Right cardiac atrium (tissue), 5 donors: ENCODE results near the gene ZNF311. TPM values are rescaled to one million over a fixed set of nuclear protein-coding genes. Genes with fewer than 3 reads are reported as not detected.
"Not testable (repeated sequence)": the region's sequence is repeated elsewhere in the genome, so short reads cannot be mapped to it uniquely, and the experiment has no call there.

ENCODE experiments used
- ATAC-seq, 2 donors: fragments of 200-7000 bp; cut with Tn5 transposase; one replicate each; pipeline versions ENCODE4 v1.8.0 to v1.9.1; 2020; ENCODE audit warnings: moderate library complexity in 2 of 2, mild to moderate bottlenecking in 1 of 2
- DNase-seq, 3 donors: peaks; one replicate each; pipeline ENCODE4 v3.0.0-alpha.2; 2020
- H3K27ac ChIP-seq: one replicate; pipeline ENCODE4 v1.5.1; 2013; ENCODE audit warnings: mild to moderate bottlenecking, low read length, control low read depth, moderate library complexity
- H3K27me3 ChIP-seq: one replicate; pipeline ENCODE4 v1.6.1; 2013; ENCODE audit not compliant: control insufficient read depth, insufficient read depth
- H3K4me1 ChIP-seq: one replicate; pipeline ENCODE4 v1.6.1; 2013; ENCODE audit warnings: low read length; ENCODE audit not compliant: control insufficient read depth, insufficient read depth
- H3K4me3 ChIP-seq: one replicate; pipeline ENCODE4 v1.5.1; 2013; ENCODE audit warnings: low read length, control low read depth
- H3K9me3 ChIP-seq: one replicate; pipeline ENCODE4 v1.6.1; 2013; ENCODE audit warnings: low read length; ENCODE audit not compliant: control insufficient read depth
- WGBS: extraction: QIAGEN DNeasy Blood & Tissue Kit; methylation state at CpG from one replicate; pipeline ENCODE4 v1.1.7; 2013; 5-methylcytosine and 5-hydroxymethylcytosine counted together
- intact Hi-C, 4 donors: fragments of 100-400 bp; cut with DNase I; formaldehyde crosslinking; loops; one replicate each; pipeline versions ENCODE4 v1.11.0 to v1.14.0; 2022 to 2023
- polyA plus RNA-seq: library from polyadenylated mRNA; stranded (reverse); fragments of 200-250 nt; gene quantifications from one replicate; pipeline ENCODE4 v1.2.3, GENCODE V29; 2013
- total RNA-seq, 4 donors: library from RNA; stranded (reverse); fragmentation: NEBNext Ultra II Directional; extraction: Animal tissue kit (Norgen Biotek cat#: 25700); gene quantifications; one replicate each; pipeline ENCODE4 v1.2.1, GENCODE V29; 2021
- donor health status: healthy with polysubstance abuse.
- donor health status: DM: no; HTN: yes; CAD: no.
- donor health status: DM: no; HTN: no; CAD: no.
- donor health status: DM: no; HTN: yes; CAD: no; lungs with severe emphysema.
- donor health status: DM: yes; HTN: yes; CAD: no.

The ZNF311 gene
- total and polyA plus RNA-seq, 5 donors, result 0.36 to 0.63 (median 0.56) TPM

DNA sequence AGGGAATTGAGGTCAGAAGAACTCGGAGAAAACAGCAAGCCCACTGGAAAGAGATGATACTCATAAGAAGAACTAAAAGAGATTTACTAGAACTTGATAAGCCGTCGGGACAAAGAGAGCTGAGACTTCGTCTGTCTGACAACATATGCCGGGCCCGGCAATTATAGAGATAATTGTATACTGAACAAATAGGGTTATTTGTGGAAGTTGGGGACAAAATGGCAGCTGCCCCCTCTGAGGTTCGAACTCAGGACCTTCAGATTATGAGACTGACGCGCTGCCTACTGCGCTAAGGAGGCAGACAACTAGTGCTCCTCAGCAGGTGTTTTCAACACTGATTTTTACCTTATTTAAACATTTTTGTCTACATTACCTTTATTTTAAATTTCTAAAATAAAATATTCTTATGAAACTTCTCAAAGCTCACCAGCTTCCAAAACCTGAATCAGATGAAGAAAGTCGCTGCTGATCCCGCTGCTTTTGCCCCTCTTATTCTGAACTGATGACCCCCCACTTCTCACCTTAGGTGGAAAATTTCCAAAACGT, 52.0 kb downstream of the ZNF311 start:
- Histone ChIP-seq H3K9me3 (no peaks in the 10 kb centered on the region), H3K4me3 (peak overlapping the region; percentile 74), H3K27me3 (no peaks in the 10 kb centered on the region), H3K4me1 (no peaks in the 10 kb centered on the region), H3K27ac (no peak overlapping the region)
- DNase-seq (peak in 1 of 3 donors; percentile 60), ATAC-seq (peak; percentile 76 to 81)
- intact Hi-C loops, result no loop called here
- 15% methylated on average over 13 of the region's 13 CpGs for WGBS

- not testable (repeated sequence) for H3K9me3 ChIP-seq, H3K27ac ChIP-seq, H3K27me3 ChIP-seq, H3K4me3 ChIP-seq, ATAC-seq, H3K4me1 ChIP-seq, DNase-seq
- 96% methylated on average over 41 of the region's 41 CpGs for WGBS
- intact Hi-C loops, result loop anchor here in 1 of 4 donors (10.0 kb wide), 1 partner anchor 85 kb away; no protein-coding TSS in a partner anchor
These were observed 55.4 kb downstream of the ZNF311 start for GRCh38 chr6:28949656-28950195.

DNA sequence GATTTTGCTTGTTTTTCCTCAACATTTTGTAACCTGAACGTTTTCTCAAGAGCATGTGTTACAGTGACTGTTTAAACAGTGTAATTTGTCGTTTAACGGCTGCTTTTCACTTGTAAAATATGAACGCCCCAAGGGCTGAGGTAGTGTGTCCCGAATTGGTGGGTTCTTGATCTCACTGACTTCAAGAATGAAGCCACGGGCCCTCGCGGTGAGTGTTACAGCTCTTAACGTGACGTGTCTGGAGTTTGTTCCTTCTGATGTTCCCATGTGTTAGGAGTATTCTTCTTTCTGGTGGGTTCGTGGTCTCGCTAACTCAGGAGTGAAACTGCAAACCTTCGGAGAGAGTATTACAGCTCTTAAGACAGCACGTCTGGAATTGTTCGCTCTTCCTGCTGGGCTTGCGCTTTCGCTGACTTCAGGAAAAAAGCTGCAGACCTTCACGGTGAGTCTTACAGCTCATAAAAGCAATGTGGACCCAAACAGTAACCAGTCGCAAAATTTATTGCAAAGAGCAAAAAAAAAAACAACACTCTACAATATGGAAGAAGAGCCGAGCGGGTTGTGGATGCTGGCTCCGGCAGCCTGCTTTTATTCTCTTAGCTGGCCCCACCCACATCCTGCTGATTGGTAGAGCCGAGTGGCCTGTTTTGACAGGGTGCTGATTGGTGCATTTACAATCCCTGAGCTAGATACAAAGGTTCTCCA, 56.2 kb downstream of the ZNF311 start:
- WGBS, result 87% methylated on average over 23 of the region's 23 CpGs
- intact Hi-C loops, result loop anchor here in 1 of 4 donors (10.0 kb wide), 1 partner anchor 84 kb away; no protein-coding TSS in a partner anchor
- H3K27me3 ChIP-seq, result no peaks in the 10 kb centered on the region
- no peak overlapping the region for H3K27ac ChIP-seq
- H3K4me1 ChIP-seq, result no peaks in the 10 kb centered on the region
- H3K9me3 ChIP-seq, result no peaks in the 10 kb centered on the region
- DNase-seq (no peak), ATAC-seq (no peak)
- H3K4me3 ChIP-seq, result no peak overlapping the region

GRCh38 chr6:28947831-28948270, 57.3 kb downstream of the ZNF311 start:
- Histone ChIP-seq H3K4me3 (no peak overlapping the region), H3K27me3 (no peaks in the 10 kb centered on the region), H3K9me3 (no peaks in the 10 kb centered on the region), H3K27ac (no peak overlapping the region), H3K4me1 (no peaks in the 10 kb centered on the region)
- intact Hi-C loops, result loop anchor here in 1 of 4 donors (10.0 kb wide), 1 partner anchor 83 kb away; no protein-coding TSS in a partner anchor
- no peak for DNase-seq
- ATAC-seq, result no peak
- 93% methylated on average over 1 of the region's 1 CpG for WGBS

GRCh38 chr6:28947067-28947765, 57.9 kb downstream of the ZNF311 start:
- Histone ChIP-seq H3K9me3 (no peaks in the 10 kb centered on the region), H3K27me3 (no peaks in the 10 kb centered on the region), H3K4me1 (no peaks in the 10 kb centered on the region), H3K4me3 (no peak overlapping the region), H3K27ac (no peak overlapping the region)
- no peak for ATAC-seq
- intact Hi-C loops, result loop anchor here in 1 of 4 donors (10.0 kb wide), 1 partner anchor 82 kb away; no protein-coding TSS in a partner anchor
- DNase-seq, result no peak
- WGBS, result 80% methylated on average over 6 of the region's 6 CpGs

DNA sequence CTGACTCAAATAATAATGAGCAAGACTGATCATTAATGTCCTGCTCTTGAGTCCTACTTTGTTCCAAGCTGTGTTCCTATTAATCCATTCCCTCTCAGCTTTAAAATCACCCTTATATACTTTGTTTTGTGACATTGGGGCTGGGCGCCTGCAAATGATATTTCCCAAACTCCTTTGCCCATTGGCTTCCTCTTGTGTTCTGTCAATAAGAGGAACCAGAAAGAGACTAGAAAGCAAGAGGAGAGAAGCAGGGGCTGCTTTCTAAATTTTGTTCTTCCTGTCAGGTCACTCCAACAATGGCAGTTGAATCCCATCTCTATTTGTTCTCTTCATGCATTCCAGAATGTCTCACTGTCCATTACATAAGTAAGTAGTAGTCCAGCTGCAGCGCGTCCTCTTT, 59.8 kb downstream of the ZNF311 start:
- Histone ChIP-seq H3K4me1 (no peaks in the 10 kb centered on the region), H3K4me3 (no peak overlapping the region), H3K27ac (no peak overlapping the region), H3K27me3 (no peaks in the 10 kb centered on the region), H3K9me3 (no peaks in the 10 kb centered on the region)
- no peak for DNase-seq
- no peak for ATAC-seq
- 89% methylated on average over 3 of the region's 3 CpGs for WGBS
- intact Hi-C loops, result loop anchor here in 2 of 4 donors (2.0 to 10.0 kb wide), 2 partner anchors 35 to 81 kb away; no protein-coding TSS in a partner anchor

Other genes with a start within 250 kb of the ZNF311 start
- 10 to 100 TPM; 17.9 to 23.1 (median 22.0) TPM for gene TRIM27, start 81.3 kb downstream of the ZNF311 start, total RNA-seq
- gene TRIM27, start 81.3 kb downstream of the ZNF311 start, polyA plus RNA-seq, result 16.8 TPM
- gene OR2W1, start 39.9 kb upstream of the ZNF311 start, total RNA-seq, result not detected
- not detected for gene OR2W1, start 39.9 kb upstream of the ZNF311 start, polyA plus RNA-seq
- not detected for gene OR2B3, start 82.0 kb upstream of the ZNF311 start, total RNA-seq
- gene OR2B3, start 82.0 kb upstream of the ZNF311 start, polyA plus RNA-seq, result not detected
- gene OR2J1, start 94.2 kb upstream of the ZNF311 start, total RNA-seq, result not detected
- gene OR2J1, start 94.2 kb upstream of the ZNF311 start, polyA plus RNA-seq, result not detected
- not detected for gene OR2J3, start 102.7 kb upstream of the ZNF311 start, total RNA-seq
- not detected for gene OR2J3, start 102.7 kb upstream of the ZNF311 start, polyA plus RNA-seq
- not detected for gene OR2J2, start 165.6 kb upstream of the ZNF311 start, total RNA-seq
- not detected for gene OR2J2, start 165.6 kb upstream of the ZNF311 start, polyA plus RNA-seq